GM18526 (cell line): ENCODE measurements around the gene IGF2.

Experiments used
- POLR2A ChIP-seq: IDR thresholded peaks from 3 replicates; pipeline ENCODE4 v1.6.1; 2011; ENCODE audit not compliant: insufficient read length; ENCODE audit errors: extremely low read depth

IGF2 gene

GRCh38 chr11:2159536-2160413 lies 20.6 kb upstream of the IGF2 start:
- no peak for TF ChIP-seq POLR2A

GRCh38 chr11:2158966-2159365 lies 19.8 kb upstream of the IGF2 start:
- TF ChIP-seq POLR2A: no peak

- TF ChIP-seq POLR2A: no peak
These were observed 19.1 kb upstream of the IGF2 start for GRCh38 chr11:2158296-2158737.

- TF ChIP-seq POLR2A: no peak
These were observed 18.3 kb upstream of the IGF2 start for GRCh38 chr11:2157294-2158040.

GRCh38 chr11:2156416-2157182 lies 17.4 kb upstream of the IGF2 start:
- TF ChIP-seq POLR2A: no peak

- no peak for TF ChIP-seq POLR2A
These were observed 16.3 kb upstream of the IGF2 start for GRCh38 chr11:2155511-2155910.

GRCh38 chr11:2154889-2155288 lies 15.7 kb upstream of the IGF2 start:
- no peak for TF ChIP-seq POLR2A

GRCh38 chr11:2154195-2154585 lies 15.0 kb upstream of the IGF2 start:
- no peak for TF ChIP-seq POLR2A

GRCh38 chr11:2153581-2154194 lies 14.5 kb upstream of the IGF2 start:
- TF ChIP-seq POLR2A: no peak

- TF ChIP-seq POLR2A: no peak
These were observed 12.5 kb upstream of the IGF2 start for GRCh38 chr11:2151500-2152257.

GRCh38 chr11:2149864-2150847 lies 11.0 kb upstream of the IGF2 start:
- no peak for TF ChIP-seq POLR2A

- TF ChIP-seq POLR2A: no peak
These were observed 10.3 kb upstream of the IGF2 start for GRCh38 chr11:2149460-2149859.

- TF ChIP-seq POLR2A: no peak
These were observed 9.4 kb upstream of the IGF2 start for GRCh38 chr11:2148595-2148994.
